Hematopoietic multipotent progenitor cell treated with erythropoietin and hydrocortisone succinate and interleukin-3 and kit ligand, for 15 days (in vitro differentiated cells): Measurements from ENCODE around the gene SLC18A3.

Experiments used
- DNase-seq: peaks from one replicate; pipeline ENCODE4 v3.0.0-alpha.2; 2015; ENCODE audit warnings: low spot score

Gene SLC18A3

DNA sequence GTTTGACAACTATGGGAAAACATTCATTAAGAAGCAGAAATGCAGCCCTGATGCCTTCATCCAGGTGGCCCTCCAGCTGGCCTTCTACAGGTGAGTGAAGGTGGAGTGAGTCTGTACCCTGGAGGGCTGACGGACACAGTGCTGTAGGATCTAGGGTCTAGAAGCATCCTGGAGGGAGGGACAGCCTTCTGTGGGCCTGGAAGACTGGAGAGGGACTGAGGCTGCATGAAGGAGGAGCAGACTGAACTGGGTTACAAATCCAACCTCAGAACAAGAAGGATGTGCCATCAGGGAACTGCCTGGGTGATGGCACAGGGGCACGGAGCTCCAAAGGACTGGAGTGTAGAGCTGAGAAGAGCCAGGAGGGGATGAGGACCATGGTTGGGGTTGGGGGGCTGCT, 41.8 kb downstream of the SLC18A3 start:
- no peak for DNase-seq

DNA sequence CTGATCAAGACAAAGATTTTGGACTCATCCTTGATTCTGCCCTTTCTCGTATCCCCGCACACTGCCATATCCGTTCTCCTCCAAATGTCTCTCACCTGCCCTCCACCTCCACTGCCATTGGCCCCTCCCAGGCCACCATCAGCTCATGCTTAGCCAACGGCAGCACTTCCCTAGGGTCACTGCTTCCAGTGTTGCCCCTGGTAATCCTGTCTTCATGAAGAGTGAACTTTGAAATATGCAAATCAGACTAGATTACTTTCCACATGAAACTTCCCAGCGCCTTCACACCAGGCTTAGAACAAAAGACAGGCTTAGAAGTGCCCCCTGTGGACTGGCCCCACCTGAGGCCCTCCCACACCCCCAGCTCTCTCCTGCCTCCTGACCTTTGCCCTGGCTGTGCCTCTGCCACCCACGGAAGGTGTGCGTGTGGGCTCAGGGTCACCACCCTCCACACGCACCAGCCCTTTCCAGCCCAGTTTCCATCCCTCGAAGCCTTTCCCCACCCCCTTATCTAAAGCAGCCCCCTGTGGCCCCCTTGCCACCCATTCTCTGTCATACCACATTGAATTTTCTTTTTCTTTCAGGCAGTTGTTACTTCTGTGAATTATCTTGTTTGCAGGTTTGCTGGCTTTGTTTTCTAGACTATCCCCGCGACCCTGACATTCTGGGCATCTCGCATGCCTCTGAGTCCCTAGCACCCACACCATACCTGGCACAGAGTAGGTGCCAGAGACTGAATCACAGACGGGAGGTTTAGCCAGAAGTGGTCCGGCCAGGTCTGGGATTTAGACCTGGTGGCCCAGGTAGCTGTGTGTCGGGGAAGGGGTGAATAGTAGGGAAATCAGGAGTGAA, 42.5 kb downstream of the SLC18A3 start:
- DNase-seq = no peak

DNA sequence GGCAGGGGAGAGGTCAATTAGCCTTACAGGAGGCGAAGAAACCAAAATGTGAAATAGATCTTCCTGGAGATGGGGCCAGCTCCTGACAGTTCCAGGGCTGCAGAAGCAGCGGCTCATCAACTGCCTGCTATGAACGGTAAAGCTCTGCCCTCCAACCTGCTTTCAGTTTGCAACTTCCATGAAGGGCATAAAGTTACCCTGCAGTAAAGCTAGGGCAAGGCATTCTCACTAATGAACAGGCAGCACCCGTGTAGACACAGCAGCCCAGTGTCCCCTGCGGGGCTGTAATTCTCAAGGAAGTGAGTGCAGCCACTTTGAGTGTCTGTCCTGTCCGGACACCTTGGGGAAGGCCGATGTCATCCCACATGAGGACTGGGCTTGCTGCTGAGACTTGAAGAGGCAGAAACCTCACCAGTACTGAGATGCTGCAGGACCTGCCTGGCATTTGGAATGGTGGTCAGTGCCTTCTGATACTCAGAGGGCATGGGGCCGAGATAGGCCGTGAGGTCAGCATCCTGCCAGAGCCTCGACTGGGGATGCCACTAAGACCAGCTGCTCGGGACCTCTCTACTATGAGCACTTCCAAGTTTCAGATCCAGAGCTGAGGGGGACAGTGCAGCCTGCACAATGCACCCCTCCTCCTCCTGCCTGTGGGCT, 43.3 kb downstream of the SLC18A3 start:
- DNase-seq = no peak

DNA sequence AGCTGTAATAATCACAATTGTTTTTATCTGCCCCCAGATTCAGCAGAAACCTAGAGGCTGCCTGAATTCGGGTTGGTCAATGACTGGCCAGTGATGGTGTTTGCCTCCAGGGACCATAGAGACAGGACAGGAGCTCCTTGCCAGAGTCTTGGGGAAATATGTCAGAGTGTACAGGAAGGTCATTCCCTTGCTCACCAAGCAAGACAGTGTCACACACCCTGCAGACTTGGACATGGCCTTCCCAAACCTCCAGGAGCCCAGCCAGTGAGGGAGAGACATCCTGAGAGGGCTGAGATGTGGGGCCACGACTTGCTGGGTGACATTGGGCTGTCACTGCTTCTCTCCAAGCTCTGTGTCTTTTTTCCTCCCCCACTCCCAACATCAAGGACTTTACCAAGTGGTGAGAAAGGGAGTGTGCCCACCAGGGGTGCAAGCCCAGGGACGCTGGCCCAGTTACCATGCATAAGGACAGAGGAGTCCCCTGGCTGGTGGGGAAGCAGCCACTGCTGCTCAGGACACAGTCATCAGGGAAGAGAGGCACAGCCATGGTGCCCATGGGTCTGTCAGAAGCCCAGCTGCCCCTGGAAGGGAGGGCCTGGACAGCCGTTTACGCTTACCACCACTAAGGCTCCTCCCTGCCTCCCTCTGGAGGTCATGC, 44.1 kb downstream of the SLC18A3 start:
- no peak for DNase-seq

DNA sequence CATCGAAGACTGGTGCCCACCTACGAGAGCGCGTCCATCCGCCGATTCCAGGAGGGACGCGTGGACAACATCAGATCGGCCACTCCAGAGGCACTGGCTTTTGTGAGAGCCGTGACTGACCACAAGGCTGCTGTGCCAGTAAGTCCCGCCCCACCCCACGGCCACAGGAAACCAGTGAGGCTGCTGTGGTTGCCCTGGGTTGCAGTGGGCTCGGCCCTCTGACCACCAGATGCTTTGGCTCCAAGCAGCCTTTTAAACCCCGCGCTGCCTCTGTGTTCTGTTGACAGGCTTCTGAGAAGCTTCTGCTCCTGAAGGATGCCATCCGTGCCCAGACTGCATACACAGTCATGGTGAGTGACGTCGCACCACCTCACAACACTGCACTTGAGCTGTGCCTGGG, 45.0 kb downstream of the SLC18A3 start:
- no peak for DNase-seq

DNA sequence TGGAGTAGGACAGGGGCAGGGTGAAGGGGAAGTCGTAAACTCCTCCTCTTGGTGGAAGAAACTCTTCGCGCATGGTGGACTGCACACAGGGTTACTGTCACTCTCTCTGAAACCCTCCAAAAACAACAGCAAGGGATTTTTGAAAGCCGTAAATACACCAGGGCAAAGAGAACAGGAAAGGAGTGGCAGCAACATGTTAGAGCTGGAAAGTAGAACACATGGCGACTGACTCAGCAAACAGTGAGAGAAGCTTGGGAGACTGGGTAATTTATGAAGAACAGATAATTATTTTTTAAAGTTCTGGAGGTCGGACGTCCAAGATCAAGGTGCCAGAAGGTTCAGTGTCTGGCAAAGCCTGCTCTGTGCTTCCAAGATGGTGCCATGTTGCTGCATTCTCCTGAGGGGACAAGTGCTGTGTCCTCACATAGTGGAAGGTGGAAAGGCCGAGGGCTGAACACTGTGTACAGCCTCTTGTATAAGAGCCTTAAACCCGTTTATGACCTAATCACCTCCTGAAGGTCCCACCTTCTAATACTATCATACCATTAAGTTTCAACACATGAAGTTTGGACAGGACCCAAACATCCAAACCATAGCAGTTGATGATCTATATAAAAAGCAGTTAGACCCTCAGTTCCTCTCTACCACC, 46.9 kb downstream of the SLC18A3 start:
- no peak for DNase-seq

DNA sequence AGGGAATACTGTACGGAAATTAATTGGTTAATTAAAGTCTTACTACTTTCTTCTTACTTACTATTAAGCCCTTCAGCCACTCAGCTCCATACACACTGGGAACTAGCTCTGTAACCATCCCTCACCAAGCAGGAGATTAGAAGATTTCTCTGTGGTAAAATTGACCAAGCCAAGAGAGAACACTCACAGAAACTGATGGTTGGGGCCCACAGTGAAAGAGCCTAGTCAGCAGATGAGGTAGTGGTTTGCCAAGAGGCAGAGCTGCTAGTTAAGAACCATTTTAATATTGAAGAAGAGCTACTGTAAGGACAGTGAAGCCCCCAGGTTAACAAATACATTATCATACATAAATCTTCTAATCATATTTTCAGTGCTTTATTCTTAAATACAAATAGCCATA, 47.5 kb downstream of the SLC18A3 start:
- no peak for DNase-seq

DNA sequence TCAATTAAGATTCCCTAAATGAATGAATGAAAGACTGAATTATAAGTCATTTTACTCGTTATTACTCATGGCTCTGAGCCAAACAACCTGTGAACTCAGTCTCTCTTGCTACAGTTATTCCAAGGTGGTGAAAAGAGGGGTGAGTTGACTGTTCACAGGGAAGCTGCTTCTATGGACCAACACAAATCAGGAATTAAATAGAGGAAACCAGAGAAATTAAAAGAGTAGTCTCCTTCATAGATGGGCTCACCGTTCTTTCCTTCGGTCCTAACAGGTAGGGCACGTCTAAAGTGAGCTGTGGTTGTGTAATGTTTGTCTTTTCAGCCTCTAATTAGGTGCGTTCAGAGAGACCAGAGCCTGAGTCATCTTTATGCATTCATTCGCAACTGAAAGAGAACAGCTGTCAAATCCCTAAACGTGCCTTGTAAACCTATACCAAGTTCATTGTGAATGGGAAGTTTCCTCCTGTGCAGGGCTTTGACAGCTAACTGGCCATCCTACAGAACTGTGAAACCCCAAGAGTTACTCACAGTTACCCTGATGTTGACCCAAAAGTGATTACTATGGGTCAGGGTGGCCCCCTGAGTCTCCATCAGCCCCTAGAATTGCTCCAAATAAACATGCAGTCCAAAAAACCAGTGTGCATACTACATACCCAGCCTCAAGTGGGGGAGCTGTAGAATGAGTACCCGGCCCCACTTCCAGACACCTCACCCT, 51.2 kb downstream of the SLC18A3 start:
- DNase-seq = no peak
